ENCODE measurements around the gene FOXI1.

FOXI1 gene

GRCh38 chr5:170105642-170106611, at the start of gene FOXI1:
Gene FOXI1 (plus strand): TSS chr5:170105897. CDS start chr5:170105958, 61 bp downstream.
- no peak for DNase-seq (ENCODE audit: low read depth)

- DNase-seq (ENCODE audit: low read depth) = no peak
Measured at GRCh38 chr5:170056561-170057267, 49.0 kb upstream of the FOXI1 start.

- no peak for DNase-seq (ENCODE audit: low read depth)
Measured at GRCh38 chr5:170057311-170057710, 48.4 kb upstream of the FOXI1 start.

GRCh38 chr5:170059221-170059620, 46.5 kb upstream of the FOXI1 start:
- no peak for DNase-seq (ENCODE audit: low read depth)

- no peak for DNase-seq (ENCODE audit: low read depth)
Measured at GRCh38 chr5:170067152-170067551, 38.5 kb upstream of the FOXI1 start.

GRCh38 chr5:170067574-170068170, 38.0 kb upstream of the FOXI1 start:
- no peak for DNase-seq (ENCODE audit: low read depth)

GRCh38 chr5:170069512-170069911, 36.2 kb upstream of the FOXI1 start:
- no peak for DNase-seq (ENCODE audit: low read depth)

- peak; percentile 16 for DNase-seq (ENCODE audit: low read depth)
Measured at GRCh38 chr5:170070556-170071412, 34.9 kb upstream of the FOXI1 start.

GRCh38 chr5:170071748-170072147, 33.9 kb upstream of the FOXI1 start:
- DNase-seq (ENCODE audit: low read depth) = no peak

- DNase-seq (ENCODE audit: low read depth) = no peak
Measured at GRCh38 chr5:170075696-170076095, 30.0 kb upstream of the FOXI1 start.

- DNase-seq (ENCODE audit: low read depth) = peak; percentile 32
Measured at GRCh38 chr5:170076211-170076610, 29.5 kb upstream of the FOXI1 start.

GRCh38 chr5:170076739-170077138, 29.0 kb upstream of the FOXI1 start:
- no peak for DNase-seq (ENCODE audit: low read depth)

GRCh38 chr5:170077526-170077925, 28.2 kb upstream of the FOXI1 start:
- no peak for DNase-seq (ENCODE audit: low read depth)

- no peak for DNase-seq (ENCODE audit: low read depth)
Measured at GRCh38 chr5:170078458-170078857, 27.2 kb upstream of the FOXI1 start.

- no peak for DNase-seq (ENCODE audit: low read depth)
Measured at GRCh38 chr5:170078931-170079330, 26.8 kb upstream of the FOXI1 start.

- DNase-seq (ENCODE audit: low read depth) = no peak
Measured at GRCh38 chr5:170080217-170080616, 25.5 kb upstream of the FOXI1 start.

- no peak for DNase-seq (ENCODE audit: low read depth)
Measured at GRCh38 chr5:170080786-170081445, 24.8 kb upstream of the FOXI1 start.

GRCh38 chr5:170081616-170082015, 24.1 kb upstream of the FOXI1 start:
- no peak for DNase-seq (ENCODE audit: low read depth)

- DNase-seq (ENCODE audit: low read depth) = no peak
Measured at GRCh38 chr5:170082701-170083100, 23.0 kb upstream of the FOXI1 start.

GRCh38 chr5:170087168-170087817, 18.4 kb upstream of the FOXI1 start:
- DNase-seq (ENCODE audit: low read depth) = no peak

Data from stromal cell of bone marrow (primary cell).